GM19238 (cell line): ENCODE measurements around the gene LAMC1.

Source experiments
- DNase-seq: peaks from one replicate; pipeline ENCODE4 v3.0.0; 2011; ENCODE audit warnings: low spot score; ENCODE audit not compliant: insufficient read length

Gene LAMC1

GRCh38 chr1:183023146-183023600, at the start of gene LAMC1:
LAMC1 (plus strand) TSS chr1:183023420; CDS start chr1:183023717, 297 bp downstream.
- DNase-seq: peak; percentile 69

GRCh38 chr1:182974506-182975191, 48.6 kb upstream of the LAMC1 start:
- DNase-seq: no peak

GRCh38 chr1:182977480-182977879, 45.7 kb upstream of the LAMC1 start:
- DNase-seq: no peak

GRCh38 chr1:182978151-182978853, 44.9 kb upstream of the LAMC1 start:
- DNase-seq: no peak

- no peak for DNase-seq
Observed at GRCh38 chr1:182984138-182984537, 39.1 kb upstream of the LAMC1 start.

GRCh38 chr1:182984621-182985020, 38.6 kb upstream of the LAMC1 start:
- no peak for DNase-seq

GRCh38 chr1:182985876-182986275, 37.3 kb upstream of the LAMC1 start:
- DNase-seq: no peak

- no peak for DNase-seq
Observed at GRCh38 chr1:182990413-182991144, 32.6 kb upstream of the LAMC1 start.

GRCh38 chr1:182993746-182994145, 29.5 kb upstream of the LAMC1 start:
- DNase-seq: no peak

GRCh38 chr1:182995894-182996293, 27.3 kb upstream of the LAMC1 start:
- DNase-seq: no peak

- DNase-seq: no peak
Observed at GRCh38 chr1:182996816-182997215, 26.4 kb upstream of the LAMC1 start.

- DNase-seq: no peak
Observed at GRCh38 chr1:182998482-182998881, 24.7 kb upstream of the LAMC1 start.

GRCh38 chr1:183000167-183000962, 22.9 kb upstream of the LAMC1 start:
- DNase-seq: no peak

GRCh38 chr1:183002267-183002666, 21.0 kb upstream of the LAMC1 start:
- DNase-seq: no peak

GRCh38 chr1:183002797-183003196, 20.4 kb upstream of the LAMC1 start:
- no peak for DNase-seq

- no peak for DNase-seq
Observed at GRCh38 chr1:183003203-183003602, 20.0 kb upstream of the LAMC1 start.

- DNase-seq: no peak
Observed at GRCh38 chr1:183004141-183004540, 19.1 kb upstream of the LAMC1 start.

- no peak for DNase-seq
Observed at GRCh38 chr1:183011859-183012258, 11.4 kb upstream of the LAMC1 start.

GRCh38 chr1:183012301-183012994, 10.8 kb upstream of the LAMC1 start:
- DNase-seq: no peak

- no peak for DNase-seq
Observed at GRCh38 chr1:183019139-183019740, 4.0 kb upstream of the LAMC1 start.
